HG03045 (cell line): ENCODE measurements around the gene MAN1C1.
"Not testable (repeated sequence)": the region's sequence is repeated elsewhere in the genome, so short reads cannot be mapped to it uniquely, and the experiment has no call there.

Source experiments
- ATAC-seq: cut with Tn5 transposase; IDR thresholded peaks from one replicate; pipeline ENCODE4 v1.9.1; 2021; ENCODE audit warnings: mild to moderate bottlenecking, moderate library complexity; ENCODE audit not compliant: unreplicated experiment

MAN1C1 gene

DNA sequence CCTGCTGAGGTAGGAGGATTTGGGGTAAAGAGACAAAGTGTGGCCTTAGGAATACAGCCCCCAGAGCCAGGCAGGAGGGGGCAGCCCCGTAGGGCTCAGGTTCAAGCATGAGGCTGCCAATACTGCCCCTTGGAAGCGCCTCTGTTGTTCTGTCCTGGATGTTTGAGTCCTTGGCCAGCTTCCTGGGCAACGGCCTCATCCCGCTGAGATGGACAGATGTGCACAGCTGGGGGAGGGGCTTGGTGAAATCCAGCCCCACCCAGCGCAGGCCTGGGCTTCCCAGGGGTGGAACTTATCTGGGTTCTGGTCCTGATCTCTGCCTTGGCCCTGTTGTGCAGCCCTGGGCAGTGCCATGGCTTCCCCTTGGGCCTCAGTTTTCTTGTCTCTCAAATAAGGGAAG, 34.8 kb upstream of the MAN1C1 start:
- no peak for ATAC-seq

DNA sequence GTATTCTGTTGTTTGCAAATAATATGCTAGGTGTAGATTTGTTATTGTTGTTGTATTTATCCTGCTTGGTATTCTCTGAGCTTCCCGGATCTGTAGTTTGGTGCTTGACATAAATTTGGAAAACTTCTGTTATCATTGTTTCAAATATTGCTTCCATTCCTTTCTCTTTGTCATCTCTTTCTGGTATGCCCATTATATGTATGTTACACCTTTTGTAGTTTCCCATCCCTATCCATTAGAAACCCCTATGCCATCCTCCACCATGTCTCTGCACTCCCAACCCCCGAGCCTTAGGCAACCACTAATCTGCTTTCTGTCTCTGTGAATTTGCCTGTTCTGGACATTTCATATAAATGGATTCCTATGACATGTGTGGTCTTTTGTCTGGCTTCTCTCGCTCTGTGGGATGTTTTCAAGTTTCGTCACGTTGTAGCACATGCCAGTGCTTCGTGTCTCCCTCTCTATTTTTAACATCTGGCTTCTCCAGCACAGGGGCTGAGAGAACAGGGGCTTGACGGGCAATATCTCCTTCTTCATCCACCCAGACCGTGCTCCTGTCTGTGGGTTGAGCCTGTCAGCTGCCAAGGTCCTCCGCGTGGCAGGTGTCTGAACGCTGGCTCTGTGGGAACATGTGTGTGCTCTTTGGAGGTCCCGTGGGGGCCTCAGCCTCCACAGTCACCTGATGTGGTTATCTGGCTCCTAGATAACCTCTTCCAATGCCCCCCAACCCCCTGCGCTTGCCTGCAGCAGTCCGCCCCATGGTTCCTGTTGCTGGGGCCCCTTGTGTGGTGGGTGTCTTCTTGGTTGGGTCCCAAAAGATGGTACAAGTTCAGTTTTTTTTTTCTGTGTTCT, 32.8 kb upstream of the MAN1C1 start:
- no peak for ATAC-seq

DNA sequence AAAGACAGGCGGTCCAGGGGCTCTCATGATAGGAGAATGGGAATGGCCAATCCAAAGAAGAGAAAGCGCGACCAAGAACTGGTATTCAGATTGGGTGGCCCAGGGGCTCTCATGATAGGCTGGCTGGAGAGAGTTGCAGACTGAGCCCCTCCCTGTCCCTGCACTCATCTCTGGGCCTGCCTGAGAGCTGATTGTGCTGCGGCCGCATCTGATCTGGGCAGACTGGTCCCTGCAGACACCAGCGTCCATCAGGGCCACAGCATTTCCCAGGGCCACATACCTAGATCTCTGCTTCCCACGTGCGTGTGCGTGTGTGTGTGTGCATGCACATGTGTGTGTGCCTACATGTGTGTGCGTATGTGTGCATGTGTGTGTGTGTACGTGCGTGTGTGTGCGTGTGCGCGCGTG, 30.4 kb upstream of the MAN1C1 start:
- ATAC-seq, result no peak

DNA sequence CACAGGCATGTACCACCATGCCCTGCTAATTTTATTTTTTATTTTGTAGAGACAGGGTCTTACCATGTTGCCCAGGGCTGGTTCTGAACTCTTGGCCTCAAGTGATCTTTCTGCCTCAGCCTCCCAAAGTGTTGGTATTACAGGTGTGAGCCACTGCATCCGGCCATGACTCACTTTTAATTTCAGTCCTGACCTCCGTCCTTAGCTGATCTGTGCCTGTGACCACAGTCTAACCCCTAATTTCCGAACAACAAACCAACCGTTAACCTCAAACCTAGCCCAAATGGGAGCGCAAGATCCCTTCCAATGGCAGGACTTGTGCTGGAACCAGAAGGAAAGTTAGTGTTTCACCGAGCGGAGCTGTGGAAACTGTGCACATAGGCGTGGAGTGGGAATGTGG, 29.3 kb upstream of the MAN1C1 start:
- ATAC-seq, result no peak

DNA sequence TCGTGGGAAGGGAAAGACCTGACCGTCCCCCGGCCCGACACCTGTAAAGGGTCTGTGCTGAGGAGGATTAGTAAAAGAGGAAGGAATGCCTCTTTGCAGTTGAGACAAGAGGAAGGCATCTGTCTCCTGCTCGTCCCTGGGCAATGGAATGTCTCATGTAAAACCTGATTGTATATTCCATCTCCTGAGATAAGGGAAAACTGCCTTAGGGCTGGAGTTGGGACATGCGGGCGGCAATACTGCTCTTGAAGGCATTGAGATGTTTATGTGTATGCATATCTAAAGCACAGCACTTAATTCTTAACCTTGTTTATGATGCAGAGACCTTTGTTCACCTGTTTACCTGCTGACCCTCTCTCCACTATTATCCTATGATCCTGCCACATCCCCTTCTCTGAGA, 28.4 kb upstream of the MAN1C1 start:
- ATAC-seq, result not testable (repeated sequence)

DNA sequence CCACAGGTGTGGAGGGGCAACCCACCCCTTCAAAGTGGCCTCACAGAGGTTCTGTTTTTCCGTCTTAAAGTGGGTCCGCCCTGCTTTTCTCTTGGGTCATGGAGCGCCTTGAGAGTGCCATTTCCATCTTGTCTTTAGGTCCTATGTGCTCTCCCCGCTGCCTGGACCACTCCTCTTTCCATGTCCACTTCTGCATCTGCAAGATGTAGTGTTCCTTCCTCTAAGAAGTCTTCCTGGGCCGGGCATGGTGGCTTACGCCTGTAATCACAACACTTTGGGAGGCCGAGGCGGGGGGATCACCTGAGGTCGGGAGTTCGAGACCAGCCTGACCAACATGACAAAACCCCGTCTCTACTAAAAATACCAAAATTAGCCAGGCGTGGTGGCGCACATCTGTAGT, 27.8 kb upstream of the MAN1C1 start:
- ATAC-seq, result not testable (repeated sequence)

DNA sequence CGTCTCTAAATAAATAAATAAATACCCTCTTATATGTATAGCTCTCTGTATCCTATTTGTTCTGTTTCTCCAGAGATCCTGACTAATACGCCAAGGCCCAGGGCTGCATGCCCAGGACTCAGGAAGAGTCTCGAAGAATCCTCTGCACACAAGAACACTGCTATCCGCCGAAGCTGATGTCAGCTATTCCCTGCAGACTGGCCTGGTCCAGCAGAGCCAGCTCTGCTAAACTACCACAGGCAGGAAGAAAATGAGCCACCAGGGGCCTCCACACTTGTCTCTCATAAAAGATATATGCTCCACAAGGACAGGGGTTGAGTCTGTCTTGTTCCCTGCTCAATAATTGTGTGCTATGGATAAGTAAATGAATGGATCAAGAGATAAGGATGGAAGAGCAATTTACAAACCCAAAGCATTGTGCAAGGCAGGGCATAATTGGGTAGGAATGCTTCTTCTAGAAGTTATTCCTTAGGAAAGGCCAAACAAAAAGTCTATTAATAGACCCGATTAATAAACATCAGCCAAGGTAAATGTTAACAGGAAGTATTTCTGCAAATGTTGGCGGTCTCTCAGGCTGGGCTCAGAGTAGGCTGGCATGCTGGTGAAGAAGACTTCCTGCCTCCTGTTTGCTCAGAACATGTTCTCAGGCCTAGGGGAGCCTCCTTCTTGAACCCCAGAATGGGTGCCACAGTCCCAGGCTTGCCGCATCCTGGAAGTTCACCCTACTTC, 26.3 kb upstream of the MAN1C1 start:
- no peak for ATAC-seq

DNA sequence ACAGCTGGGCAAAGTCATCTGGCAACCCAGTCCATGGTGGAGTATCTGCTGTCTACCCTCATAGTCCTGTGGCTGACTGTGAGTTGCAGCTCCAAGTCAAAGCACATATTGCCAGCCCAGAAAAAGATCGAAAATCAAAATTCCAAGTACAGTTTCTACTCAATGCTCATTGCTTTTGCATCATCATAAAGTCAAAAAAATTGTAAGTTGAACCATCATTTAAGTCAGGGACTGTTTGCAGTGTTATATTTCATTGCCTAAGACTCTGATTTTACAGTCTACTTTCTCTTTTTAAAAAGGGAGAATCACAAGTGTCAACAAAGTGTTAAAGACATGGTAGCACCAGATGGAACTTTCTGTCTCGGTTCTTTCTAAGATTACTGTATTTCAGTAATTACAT, 22.7 kb upstream of the MAN1C1 start:
- ATAC-seq, result no peak

DNA sequence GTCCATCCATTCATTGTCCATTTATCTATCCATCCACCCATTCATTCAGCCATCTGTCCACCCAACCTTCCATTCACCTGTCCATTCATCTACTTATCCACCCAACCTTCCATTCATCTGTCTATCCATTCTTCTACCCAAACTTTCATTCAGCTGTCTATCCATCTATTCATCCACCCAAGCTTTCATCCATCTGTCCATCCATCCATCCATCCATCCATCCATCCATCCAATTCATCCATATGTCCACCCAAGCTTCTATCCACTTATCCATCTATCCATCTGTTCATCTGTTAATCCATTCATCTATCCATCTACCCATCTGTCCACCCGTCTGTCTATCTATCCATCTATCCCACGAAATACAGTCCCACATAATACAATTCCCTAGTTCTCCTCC, 21.6 kb upstream of the MAN1C1 start:
- no peak for ATAC-seq

DNA sequence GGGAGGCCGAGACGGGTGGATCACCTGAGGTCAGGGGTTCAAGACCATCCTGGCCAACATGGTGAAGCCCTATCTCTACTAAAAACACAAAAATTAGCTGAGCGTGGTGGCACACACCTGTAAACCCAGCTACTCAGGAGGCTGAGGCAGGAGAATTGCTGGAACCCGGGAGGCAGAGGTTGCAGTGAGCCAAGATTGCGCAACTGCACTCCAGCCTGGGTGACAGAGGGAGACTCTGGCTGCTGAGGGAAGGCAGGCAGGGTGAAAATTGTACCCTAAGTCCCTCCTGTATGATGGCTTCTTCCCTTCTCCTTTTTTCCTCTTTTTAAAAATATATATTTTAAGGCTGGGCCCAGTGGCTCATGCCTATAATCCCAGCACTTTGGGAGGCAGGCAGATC, 19.9 kb upstream of the MAN1C1 start:
- ATAC-seq, result not testable (repeated sequence)

DNA sequence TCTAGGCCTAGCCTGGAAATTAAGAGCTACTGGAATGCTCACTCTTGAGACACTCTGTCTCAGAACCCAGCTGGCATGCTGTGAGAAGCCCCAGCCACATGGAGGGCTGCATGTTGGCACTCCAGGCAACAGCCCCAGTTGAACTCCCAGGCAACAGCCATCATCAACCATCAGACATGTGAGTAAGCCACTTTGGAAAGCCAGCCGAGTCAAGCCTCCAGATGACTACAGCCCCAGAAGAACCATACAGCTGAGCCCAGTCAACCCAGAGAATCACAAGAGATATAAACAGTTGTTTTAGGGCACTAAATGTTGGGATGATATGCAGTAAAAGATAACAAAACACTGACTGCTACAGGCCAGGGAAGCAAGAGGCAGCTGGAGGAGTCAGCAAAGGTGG, 17.7 kb upstream of the MAN1C1 start:
- no peak for ATAC-seq

DNA sequence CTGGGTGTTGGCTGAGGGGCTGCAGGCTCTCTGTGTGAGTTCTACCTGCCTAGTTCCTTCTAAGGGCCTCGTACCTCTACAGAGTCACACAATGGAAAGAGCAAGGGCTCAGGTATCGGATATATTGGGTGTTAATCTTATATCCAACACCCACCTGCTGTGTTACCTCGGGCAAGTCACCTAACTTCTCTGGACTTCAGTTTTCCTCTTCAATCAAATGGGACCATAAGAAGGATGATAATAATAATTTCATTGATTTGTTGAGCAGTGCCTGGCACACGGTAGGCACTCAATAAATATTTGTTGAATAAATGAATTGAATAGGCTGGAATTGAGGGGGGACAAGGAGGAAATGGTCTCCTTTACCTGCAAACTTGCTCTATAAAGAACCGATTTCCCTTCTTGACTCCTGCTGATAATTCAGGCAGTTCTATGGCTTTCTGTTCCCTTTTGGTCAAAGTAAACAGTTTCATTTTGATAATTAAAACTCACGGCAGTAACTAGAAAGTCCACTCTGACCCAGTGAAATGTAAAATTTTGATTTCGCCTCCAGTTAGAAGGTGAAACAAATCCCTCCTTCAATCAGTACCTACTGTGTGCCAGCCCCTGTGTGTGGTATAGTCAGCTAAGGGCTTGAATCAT, 16.5 kb upstream of the MAN1C1 start:
- ATAC-seq, result no peak

DNA sequence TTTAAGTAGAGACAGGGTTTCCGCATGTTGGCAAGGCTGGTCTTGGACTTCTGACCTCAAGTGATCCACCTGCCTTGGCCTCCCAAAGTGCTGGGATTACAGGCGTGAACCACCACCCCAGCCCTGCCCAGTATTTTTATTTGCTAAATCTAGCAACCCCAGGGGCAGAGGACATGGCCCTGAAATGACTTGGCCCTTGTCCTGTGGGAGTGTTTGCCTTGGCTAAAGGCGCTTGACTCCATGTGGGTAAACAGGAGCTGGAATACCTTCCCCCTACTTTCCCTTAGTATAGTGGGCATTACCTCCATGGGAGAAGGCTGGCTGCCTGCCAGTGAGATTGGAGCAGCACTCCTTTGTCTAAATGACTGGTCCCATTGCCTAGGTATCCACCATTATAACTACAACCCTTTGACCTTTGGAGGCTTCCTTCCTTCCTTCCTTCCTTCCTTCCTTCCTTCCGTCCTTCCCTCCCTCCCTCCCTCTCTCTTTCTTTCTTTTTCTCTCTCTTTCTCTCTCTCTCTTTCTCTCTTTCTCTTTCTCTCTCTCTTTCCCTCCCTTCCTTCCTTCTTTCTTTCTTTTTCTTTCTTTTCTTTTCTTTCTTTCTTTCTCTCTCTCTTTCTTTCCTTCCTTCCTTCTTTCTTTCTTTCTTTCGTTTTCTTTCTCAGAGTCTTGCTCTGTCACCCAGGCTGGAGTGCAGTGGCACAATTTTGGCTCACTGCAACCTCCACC, 15.5 kb upstream of the MAN1C1 start:
- not testable (repeated sequence) for ATAC-seq

DNA sequence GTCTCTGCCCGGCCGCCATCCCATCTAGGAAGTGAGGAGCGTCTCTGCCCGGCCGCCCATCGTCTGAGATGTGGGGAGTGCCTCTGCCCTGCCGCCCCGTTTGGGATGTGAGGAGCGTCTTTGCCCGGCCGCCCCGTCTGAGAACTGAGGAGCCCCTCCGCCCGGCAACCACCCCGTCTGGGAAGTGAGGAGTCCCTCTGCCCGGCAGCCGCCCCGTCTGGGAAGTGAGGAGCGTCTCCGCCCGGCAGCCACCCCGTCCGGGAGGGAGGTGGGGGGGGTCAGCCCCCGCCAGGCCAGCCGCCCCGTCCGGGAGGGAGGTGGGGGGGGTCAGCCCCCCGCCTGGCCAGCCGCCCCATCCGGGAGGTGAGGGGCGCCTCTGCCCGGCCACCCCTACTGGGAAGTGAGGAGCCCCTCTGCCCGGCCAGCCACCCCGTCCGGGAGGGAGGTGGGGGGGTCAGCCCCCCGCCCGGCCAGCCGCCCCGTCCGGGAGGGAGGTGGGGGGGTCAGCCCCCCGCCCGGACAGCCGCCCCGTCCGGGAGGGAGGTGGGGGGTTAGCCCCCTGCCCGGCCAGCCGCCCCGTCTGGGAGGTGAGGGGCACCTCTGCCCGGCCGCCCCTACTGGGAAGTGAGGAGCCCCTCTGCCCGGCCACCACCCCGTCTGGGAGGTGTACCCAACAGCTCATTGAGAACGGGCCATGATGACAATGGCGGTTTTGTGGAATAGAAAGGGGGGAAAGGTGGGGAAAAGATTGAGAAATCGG, 12.6 kb upstream of the MAN1C1 start:
- not testable (repeated sequence) for ATAC-seq

DNA sequence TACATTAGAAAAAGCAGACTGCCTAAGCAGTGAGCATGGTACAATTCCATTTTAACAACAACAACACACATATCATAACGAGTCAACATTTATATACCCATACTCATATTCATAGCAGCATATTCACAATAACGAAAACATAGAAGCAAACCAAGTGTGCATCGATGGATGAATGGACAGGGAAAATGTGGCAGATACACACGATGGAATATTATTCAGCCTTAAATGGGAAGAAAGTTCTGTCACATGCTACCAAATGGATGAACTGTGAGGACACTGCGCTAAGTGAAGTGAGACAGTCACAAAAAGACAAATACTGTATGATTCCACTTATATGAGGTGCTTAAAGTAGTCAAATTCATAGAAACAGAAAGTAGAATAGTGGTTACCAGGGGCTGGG, 9.5 kb upstream of the MAN1C1 start:
- ATAC-seq, result no peak

DNA sequence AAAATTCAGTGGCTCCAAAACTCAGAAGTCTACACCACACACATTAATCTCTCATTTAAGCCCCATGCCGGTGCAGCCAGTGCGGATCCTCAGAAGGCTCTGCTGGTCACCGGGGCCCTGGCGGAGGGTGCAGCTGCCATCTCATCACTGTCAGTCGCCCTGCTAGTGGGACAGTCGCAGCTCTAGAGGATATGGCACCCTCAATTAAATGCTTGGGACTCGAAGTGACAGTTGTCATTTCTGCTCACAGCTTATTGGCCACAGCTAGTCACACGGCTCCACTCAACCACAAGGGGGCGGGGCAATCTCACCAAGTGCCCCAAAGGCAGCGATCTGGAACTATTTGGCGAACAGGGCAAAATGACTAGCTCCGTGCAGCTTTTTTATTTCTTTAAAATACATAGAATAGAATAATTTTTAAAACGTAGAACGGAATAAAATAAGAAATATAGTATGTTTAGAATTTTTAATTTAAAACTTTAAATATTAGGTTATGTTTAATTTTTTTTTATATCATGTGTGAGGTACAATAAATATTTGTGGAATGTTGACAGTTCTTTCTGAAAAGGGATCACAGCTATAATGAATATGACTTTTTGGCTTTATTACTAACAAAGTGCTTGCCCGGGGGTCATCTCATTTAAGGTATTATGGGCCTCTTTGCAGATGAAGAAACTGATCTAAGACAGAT, 8.0 kb upstream of the MAN1C1 start:
- ATAC-seq, result no peak

DNA sequence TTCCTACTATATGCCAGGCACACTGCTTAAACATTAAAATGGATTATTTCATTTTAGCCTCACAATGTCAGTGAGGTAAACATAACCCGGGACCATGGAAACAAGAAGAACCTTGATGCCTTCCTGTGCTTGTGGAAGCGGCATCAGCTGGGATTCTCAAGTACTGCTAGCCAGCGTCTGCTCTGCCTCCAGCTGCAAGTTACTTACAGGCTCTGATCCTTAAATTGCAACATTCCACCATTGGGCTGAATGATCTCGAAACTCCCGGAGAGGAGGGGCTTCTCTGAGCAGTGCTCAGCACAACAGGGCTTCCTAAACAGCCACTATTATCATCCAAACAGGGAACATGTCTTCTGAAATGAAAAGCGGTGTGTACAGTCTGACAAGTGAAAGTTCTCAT, 6.7 kb upstream of the MAN1C1 start:
- ATAC-seq, result no peak

DNA sequence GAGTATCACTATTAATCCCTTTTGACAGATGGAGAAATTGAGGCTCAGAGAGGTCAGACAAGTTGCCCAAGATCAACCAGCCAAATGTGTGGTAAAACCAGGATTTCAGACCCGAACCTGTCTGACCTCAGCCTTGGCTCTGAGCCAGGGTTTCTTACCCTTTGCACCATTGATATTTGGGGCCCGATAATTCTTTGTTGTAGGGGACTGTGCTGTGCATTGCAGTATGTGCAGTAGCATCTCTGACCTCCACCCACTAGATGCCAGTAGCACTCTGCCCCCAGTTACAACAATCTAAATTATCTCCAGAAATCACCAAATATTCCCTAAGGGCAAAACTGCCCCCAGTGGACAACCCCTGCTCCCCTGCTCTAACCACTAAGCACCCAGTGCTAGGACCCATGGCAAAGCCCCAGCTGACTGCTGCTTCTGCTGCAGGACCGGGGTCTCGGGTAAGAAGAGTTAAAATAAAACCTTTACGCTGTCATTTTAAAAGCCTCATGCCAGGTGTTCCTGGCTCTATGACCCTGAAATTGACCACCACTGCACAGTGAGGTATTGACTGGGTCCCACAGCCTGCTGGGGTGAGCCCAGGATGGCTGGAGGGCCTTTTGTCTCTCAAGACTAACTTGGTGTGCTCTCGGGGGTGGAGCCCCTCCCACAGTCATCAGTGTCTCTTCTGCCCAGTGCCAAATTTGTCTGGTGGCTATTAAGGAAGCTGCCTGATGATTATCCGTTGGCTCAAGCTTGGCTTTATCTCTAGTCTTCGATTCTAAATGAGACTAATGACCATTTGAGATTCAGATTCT, 5.6 kb upstream of the MAN1C1 start:
- no peak for ATAC-seq

DNA sequence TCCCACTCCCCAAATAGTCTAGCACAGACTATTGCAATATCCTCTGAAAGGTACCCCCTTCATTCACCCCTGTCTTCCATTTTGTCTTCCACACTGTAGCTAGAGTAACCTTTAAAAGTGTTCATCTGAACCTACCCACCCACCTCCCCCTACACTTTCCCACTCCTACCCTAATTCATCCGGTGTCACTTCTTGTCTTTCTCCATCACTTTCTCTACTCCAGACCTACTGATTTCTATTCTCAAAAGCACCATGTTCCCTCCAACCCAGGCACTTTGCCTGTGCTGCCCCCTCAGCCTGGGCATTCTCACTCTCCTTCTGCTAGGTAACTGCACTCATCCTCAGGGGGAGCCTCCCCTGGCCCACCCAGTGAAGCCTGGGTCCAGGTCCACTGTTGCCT, 4.7 kb upstream of the MAN1C1 start:
- no peak for ATAC-seq
